Activated T-helper 1 cell treated with Interleukin-2 at 50 U/mL for 16 hours (primary cell): ENCODE measurements around the gene CSRNP3.
"Not testable (repeated sequence)": the region's sequence is repeated elsewhere in the genome, so short reads cannot be mapped to it uniquely, and the experiment has no call there.

ENCODE experiments used
- DNase-seq: peaks from one replicate; pipeline ENCODE4 v3.0.0-alpha.2; 2020; ENCODE audit warnings: low read depth

CSRNP3 gene

DNA sequence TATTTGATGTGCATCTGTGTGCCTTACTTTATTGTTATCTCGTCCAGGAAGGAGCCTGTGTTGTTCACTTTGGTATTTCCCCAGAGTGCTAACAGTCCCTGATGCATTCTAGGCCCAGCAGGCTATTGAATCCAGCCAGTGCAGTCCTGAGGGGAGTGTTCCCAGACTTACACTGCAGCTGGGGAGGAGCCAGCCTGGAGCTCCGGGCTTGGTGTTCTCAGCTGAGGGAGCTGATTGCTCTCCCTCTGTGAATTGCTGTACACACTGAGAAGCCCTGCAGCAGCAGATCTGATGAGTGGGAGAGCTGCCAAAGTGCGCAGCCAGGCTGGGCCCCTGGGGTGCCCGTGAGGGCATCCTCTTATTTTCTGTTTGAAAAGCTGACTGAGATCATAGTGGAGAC lies 165.4 kb downstream of the CSRNP3 start:
- no peak for DNase-seq

GRCh38 chr2:165635532-165635931 lies 166.0 kb downstream of the CSRNP3 start:
- no peak for DNase-seq

DNA sequence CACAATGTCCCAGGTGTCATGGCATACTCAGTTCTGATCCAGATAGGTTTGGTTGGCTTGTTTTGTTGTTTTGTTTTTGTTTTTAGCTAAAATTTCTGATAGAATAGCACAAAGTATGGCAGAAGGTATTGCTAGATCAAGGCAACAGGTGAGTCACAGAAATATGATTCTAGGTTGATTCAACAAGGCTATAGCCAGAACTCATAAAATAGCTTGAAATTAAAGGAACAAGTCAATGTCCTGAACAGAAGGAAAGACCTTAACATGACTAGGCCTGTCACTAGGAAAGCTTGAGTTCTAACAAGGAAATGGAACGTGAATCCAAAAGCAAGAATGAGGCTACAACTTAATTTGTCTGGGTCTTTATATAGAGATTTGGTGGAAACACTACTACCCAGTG lies 167.5 kb downstream of the CSRNP3 start:
- no peak for DNase-seq

GRCh38 chr2:165637396-165637795 lies 167.9 kb downstream of the CSRNP3 start:
- DNase-seq, result no peak

GRCh38 chr2:165639504-165639903 lies 170.0 kb downstream of the CSRNP3 start:
- DNase-seq, result no peak

- no peak for DNase-seq
These were observed 170.9 kb downstream of the CSRNP3 start for GRCh38 chr2:165640247-165640929.

GRCh38 chr2:165645930-165646831 lies 176.7 kb downstream of the CSRNP3 start:
- DNase-seq, result no peak

DNA sequence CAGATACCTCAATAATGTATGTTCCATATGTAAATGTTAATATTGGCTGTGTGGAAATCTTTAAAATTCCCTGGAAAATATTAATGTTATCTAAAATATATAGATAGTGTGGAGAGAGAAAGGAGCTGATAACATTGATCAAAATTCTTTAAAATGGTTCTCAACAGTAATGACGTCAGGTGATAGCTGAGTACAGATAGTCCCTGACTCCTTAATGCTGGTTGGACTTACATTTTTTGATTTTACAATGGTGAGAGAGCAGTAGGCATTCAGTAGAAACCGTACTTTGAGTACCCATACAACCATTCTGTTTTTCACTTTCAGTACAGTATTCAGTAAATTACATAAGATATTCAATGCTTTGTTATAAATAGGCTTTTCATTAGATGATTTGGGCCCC lies 177.9 kb downstream of the CSRNP3 start:
- no peak for DNase-seq

DNA sequence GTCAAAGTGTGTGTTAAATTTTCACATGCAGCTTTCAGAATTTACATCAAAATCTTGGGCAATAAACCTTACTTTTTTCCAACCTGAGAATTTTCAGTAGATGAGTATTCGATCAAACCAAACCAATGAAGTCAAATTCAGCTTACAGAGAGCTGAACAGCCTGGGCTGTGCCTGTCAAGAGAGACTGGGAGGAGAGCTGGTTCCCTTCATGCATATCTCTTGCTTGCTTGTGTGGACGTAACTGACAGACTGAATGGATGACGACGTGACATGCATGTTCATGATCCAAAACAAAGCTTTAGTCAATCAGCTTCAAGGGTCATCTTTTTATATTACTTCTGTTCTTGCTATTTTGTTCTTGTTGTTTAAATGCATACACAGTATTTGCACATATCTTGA lies 179.3 kb downstream of the CSRNP3 start:
- DNase-seq, result no peak

GRCh38 chr2:165651233-165651632 lies 181.7 kb downstream of the CSRNP3 start:
- DNase-seq, result no peak

DNA sequence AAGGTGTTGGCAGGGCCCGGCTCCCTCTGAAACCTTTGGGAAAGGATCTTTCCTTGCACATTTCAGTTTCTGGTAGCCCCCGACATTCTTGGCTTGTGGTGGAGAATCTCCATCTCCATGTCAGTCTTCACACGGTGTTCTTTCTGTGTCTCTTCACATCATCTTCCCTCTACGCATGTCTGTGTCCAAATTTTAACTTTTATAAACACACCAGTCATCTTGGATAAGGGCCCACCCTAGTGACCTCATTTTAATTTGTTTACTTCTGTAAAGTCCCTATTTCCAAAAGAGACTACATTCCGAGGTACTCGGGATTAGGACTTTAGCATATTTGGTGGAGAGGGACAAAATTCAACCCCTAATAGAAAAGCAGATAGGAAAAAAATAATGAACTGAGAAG lies 186.2 kb downstream of the CSRNP3 start:
- no peak for DNase-seq

DNA sequence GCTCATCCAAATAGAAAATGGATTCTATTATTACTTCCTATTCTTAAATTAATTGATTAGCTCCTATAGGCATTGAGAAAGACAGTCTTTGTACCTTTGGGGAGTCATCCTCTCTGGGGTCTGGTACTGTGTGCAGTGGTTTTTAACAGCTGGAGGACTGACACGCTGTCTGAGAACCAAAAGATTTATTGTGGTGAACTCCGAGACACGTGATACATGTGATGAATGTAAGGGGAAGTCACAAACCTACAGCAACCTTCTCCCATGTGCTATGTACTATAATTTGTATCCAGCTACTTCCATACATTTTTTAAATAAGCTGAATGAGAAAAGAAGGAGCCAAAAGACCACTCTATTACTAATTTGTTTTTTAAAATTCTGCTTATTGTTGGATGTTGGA lies 190.9 kb downstream of the CSRNP3 start:
- DNase-seq, result no peak

GRCh38 chr2:165662720-165663119 lies 193.2 kb downstream of the CSRNP3 start:
- DNase-seq, result no peak

DNA sequence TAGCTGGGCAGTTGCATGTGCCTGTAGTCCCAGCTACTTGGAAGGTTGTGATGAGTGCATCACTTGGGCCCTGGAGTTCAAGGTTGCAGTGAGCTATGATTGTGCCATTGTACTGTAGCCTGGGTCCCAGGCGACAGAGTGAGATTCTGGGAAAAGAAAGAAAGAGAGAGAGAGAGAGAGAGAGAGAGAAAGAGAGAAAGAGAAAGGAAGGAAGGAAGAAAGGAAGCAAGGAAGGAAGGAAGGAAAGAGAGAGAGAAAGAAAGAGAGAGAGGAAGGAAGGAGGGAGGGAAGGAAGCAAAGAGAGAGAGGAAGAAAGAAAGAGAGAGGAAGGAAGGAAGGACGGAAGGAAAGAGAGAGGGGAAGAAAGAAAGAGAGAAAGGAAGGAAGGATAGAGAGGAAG lies 196.1 kb downstream of the CSRNP3 start:
- DNase-seq, result no peak

DNA sequence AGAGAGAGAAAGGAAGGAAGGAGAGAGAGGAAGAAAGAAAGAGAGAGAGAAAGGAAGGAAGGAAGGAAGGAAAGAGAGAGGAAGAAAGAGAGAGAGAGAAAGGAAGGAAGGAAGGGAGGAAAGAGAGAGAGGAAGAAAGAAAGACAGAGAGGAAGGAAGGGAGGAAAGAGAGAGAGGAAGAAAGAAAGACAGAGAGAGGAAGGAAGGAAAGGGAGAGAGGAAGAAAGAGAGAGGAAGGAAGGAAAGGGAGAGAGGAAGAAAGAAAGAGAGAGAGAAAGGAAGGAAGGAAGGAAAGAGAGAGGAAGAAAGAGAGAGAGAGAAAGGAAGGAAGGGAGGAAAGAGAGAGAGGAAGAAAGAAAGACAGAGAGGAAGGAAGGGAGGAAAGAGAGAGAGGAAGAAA lies 196.6 kb downstream of the CSRNP3 start:
- DNase-seq, result not testable (repeated sequence)

GRCh38 chr2:165666605-165667004 lies 197.1 kb downstream of the CSRNP3 start:
- DNase-seq, result no peak

GRCh38 chr2:165667375-165667774 lies 197.9 kb downstream of the CSRNP3 start:
- DNase-seq, result no peak

GRCh38 chr2:165674780-165675179 lies 205.3 kb downstream of the CSRNP3 start:
- no peak for DNase-seq

DNA sequence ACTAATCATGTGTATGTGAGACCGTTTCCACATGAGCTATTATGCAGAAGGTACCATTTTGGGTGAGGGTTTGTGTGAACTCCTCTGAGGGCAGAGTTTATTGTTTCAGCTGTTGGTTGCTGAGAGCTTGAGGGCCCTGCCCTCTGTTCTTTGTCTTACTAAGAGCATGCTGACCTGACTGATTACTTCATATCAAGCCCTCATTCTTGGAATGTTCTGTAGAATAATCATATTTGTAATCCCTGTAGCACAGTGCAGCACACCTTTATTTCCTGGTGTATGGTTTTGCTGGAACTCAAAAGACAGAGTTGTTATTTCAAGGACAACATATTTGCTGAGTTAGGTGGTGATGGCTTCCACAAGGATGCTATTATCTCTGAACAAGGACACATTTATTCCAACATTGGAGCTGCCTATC lies 206.1 kb downstream of the CSRNP3 start:
- no peak for DNase-seq

DNA sequence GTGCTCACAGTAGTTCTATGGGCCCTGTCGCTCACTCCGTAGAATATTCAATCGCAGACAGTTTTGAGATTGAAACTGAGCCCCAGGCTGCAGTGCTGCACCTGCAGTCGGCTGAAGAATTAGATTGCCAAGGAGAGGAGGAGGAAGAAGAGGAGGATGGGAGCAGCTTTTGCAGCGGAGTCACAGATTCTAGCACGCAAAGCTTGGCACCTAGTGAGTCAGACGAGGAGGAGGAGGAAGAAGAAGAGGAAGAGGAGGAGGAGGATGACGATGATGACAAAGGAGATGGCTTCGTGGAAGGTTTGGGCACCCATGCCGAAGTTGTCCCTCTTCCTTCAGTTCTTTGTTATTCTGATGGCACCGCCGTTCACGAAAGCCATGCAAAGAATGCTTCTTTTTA lies 209.4 kb downstream of the CSRNP3 start:
- DNase-seq, result no peak

DNA sequence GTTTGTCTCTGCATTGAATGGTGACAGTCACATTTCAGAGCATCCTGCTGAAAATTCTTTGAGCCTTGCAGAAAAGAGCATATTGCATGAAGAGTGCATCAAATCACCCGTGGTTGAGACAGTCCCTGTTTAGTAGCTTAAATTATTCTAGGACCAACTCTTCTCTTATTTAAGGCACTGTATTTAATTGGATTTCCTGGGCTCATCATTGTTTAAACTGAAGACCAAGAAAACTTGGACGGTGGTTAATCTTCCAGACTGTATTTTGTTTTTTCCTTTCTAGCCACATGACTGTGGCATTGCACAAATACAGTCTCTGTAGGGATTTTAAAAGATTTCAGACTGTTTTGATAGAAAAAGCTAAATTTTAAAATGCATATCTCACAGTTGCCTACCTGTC lies 210.1 kb downstream of the CSRNP3 start:
- no peak for DNase-seq

GRCh38 chr2:165681841-165682240 lies 212.3 kb downstream of the CSRNP3 start:
- no peak for DNase-seq

GRCh38 chr2:165682546-165682945 lies 213.0 kb downstream of the CSRNP3 start:
- DNase-seq, result no peak

- no peak for DNase-seq
These were observed 217.3 kb downstream of the CSRNP3 start for GRCh38 chr2:165686800-165687199.
